Measurements from ENCODE around the gene MEGF11.

The MEGF11 gene

DNA sequence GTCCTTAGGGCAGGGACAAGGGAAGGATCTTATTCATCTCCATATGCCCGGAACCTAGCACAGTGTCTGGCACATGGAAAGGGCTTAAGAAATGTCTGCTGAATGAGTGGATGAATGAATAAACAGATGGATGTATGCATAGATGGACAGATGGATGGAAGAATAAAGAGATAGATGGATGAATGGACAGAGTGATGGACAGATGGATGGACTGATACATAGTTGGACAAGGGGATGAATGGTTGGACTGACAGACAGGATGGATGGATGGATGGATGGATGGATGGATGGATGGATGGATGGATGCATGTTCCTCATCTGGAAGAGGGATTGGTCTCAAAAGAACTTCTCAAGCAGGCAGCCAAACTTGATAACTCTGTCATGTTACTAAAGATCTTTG lies 177.6 kb downstream of the MEGF11 start:
- Mint-ChIP-seq H3K4me3 (no peak overlapping the region), H3K27ac (no peak overlapping the region), H3K36me3 (ENCODE audit: insufficient read depth) (no peaks in the 10 kb centered on the region), H3K9me3 (no peaks in the 10 kb centered on the region), H3K4me1 (ENCODE audit: low read depth in 2 of 2) (no peaks in the 10 kb centered on the region), H3K27me3 (peaks cover 52 to 82% of the 10 kb centered on the region in 2 donors)
- DNase-seq (no peak), ATAC-seq (replicated peaks) (no peak)

DNA sequence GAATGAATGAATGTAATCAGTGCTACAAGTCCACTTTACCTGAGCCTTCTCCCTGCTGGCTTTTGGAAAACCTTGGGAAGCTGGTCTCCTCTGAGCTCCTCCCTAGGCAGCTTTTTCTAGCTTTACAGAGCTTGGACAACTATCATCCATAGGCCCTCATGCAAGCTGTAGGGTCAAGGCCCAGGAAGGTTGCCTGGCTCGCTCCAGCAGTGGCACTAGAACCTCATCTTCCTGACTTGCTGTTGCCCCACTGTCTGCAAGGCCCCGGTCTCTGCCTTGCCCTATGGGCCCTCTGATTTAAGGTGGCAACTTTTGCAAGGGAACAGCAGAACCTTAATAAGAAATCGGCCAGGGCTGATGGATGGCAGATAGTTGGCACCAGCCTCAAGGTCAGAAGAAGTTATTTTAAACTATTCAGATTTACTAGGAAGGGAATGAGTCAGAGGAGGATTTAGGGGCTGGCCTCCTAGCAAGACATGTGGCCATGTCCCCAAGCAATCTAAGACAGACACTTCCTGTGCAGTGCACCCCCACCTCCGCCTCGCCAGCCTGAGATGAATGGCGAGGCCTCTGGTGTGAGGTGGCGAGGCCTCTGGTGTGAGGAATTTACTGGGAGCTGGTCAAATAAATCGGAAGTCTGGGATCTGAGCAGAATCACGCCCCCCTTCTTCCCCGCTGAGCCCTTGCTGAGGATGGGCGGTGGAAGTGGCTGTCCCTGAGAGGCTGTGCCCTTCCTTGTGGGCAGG lies 180.8 kb downstream of the MEGF11 start:
- H3K4me1 Mint-ChIP-seq (ENCODE audit: low read depth in 2 of 2) = no peaks in the 10 kb centered on the region
- peaks cover 38 to 54% of the 10 kb centered on the region in 2 donors for H3K27me3 Mint-ChIP-seq
- H3K36me3 Mint-ChIP-seq (ENCODE audit: insufficient read depth) = no peaks in the 10 kb centered on the region
- ATAC-seq (replicated peaks) = no peak
- peak overlapping the region in 1 of 2 donors; percentile 11 for H3K27ac Mint-ChIP-seq
- DNase-seq = no peak
- no peaks in the 10 kb centered on the region for H3K9me3 Mint-ChIP-seq
- no peak overlapping the region for H3K4me3 Mint-ChIP-seq

DNA sequence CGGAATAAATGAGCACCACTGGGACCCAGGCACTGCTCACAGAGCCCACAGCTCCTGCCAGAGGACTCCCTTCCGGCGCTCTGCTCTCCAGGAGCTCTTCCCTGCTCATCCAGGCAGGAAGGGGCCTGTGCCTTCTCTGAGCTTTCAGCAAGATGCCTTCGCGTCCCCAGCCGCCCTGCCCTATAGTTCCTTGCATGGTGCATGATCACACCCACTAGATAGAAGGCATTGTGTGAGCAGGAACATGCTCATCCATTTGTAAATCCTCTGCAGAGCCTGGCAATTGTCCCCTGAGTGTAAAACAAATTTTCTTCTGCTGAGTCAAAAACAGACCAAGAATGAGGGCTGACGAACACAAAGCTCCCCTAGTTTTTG lies 181.6 kb downstream of the MEGF11 start:
- Mint-ChIP-seq H3K27ac (no peak overlapping the region), H3K4me3 (no peak overlapping the region), H3K36me3 (ENCODE audit: insufficient read depth) (no peaks in the 10 kb centered on the region), H3K9me3 (no peaks in the 10 kb centered on the region), H3K4me1 (ENCODE audit: low read depth in 2 of 2) (no peaks in the 10 kb centered on the region), H3K27me3 (peaks cover 29 to 45% of the 10 kb centered on the region in 2 donors)
- DNase-seq = no peak
- no peak for ATAC-seq (replicated peaks)

DNA sequence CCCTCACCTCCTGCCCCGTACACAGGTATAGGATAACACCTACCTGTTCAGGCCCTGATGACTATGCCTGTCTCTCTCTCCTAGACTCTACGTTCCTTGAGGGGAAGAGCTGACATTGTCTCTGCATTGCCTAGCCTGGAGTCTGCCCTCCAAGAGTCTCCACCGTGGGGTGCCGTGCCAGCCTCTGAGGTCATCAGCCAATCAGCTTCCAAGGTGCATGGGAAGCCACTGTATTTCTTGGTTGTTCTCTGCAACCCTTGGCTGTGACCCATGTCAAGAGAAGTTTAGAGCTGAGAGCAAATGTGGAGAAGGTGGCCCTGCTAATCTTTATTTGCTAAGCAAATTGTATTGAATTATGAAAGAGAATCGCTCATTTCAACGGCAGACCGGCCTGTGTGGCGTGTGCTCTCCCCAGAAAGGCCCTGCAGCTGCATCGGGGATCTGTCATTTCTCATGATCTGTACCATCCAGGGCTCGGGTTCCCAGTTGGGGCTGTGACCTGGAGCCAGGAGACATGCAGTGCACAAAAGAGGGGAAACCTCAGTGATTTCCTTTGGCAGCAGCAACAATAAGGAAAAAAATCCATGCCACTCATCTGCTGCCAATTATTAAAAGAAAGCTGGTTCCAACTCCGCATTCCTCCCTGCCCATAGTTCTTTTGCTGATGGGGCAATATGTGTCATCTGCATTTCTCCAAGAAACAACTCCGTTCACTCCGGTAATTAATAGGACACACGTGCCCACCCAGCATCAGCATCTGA lies 182.2 kb downstream of the MEGF11 start:
- no peak overlapping the region for H3K4me3 Mint-ChIP-seq
- no peak overlapping the region for H3K27ac Mint-ChIP-seq
- ATAC-seq (replicated peaks) (no peak), DNase-seq (no peak)
- no peaks in the 10 kb centered on the region for H3K9me3 Mint-ChIP-seq
- H3K4me1 Mint-ChIP-seq (ENCODE audit: low read depth in 2 of 2) = no peaks in the 10 kb centered on the region
- H3K27me3 Mint-ChIP-seq = peaks cover 24 to 40% of the 10 kb centered on the region in 2 donors
- no peaks in the 10 kb centered on the region for H3K36me3 Mint-ChIP-seq (ENCODE audit: insufficient read depth)

DNA sequence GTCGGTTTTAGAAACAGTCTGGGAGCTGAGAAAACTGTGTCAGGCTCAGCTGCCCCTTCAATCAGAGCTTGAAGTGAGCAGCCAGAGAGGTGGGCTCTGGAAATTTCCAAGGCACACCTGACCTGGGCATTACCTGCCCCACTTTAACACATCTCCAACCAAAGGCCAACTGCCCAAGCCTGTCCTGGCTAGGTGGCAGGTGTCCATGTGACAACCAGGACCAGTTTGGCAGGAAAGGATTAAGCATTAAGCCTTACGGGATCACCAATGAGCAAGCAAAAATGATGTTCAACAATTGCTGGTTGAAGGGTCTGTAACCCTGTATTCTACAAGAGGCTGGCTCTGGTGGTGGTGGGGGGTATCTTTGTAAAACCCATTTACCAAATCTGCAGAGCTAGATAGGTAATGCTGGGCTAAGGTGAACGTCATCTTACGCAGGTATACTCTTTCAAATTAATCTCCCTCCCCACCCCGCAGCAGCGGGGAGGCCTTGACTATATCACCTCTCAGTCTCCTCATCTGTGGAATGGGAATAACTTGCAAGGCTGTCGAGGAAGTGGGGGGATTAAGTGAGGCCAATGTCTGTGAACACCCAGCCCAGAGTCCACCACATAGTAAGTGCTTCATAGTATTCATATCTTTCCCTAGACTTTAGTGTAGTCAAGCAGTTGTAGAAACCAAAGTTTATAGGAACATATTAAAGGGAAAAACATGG lies 183.2 kb downstream of the MEGF11 start:
- no peaks in the 10 kb centered on the region for H3K9me3 Mint-ChIP-seq

DNA sequence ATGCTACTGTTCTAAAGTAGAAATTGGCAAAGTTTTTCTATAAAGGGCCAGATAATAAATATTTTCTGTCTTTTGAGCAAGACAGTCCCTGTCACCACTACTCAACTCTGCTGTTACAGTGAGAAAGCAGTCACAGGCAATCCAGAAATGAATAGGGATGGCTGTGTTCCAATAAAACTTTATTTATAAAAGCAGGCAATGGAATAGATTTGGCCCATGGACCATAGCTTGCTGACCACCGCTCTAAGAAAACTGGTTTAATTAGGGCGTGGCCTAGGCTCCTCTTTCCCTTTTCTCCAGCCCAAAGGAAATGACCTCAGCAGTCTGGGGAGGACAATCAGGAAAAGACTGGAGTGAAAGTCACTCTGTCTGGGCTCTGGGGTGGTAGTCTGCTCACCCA lies 183.8 kb downstream of the MEGF11 start:
- ATAC-seq (replicated peaks) (no peak), DNase-seq (no peak)
- Mint-ChIP-seq H3K27ac (no peak overlapping the region), H3K36me3 (ENCODE audit: insufficient read depth) (no peaks in the 10 kb centered on the region), H3K4me1 (ENCODE audit: low read depth in 2 of 2) (no peaks in the 10 kb centered on the region), H3K27me3 (peaks cover 21 to 40% of the 10 kb centered on the region in 2 donors), H3K9me3 (no peaks in the 10 kb centered on the region), H3K4me3 (no peak overlapping the region)

More for the DNA sequence above, 183.2 kb downstream of the MEGF11 start:
- Mint-ChIP-seq H3K36me3 (ENCODE audit: insufficient read depth) (no peaks in the 10 kb centered on the region), H3K4me3 (no peak overlapping the region), H3K4me1 (ENCODE audit: low read depth in 2 of 2) (no peaks in the 10 kb centered on the region), H3K27ac (no peak overlapping the region), H3K27me3 (peaks cover 17 to 36% of the 10 kb centered on the region in 2 donors)
- DNase-seq (no peak), ATAC-seq (replicated peaks) (no peak)

DNA sequence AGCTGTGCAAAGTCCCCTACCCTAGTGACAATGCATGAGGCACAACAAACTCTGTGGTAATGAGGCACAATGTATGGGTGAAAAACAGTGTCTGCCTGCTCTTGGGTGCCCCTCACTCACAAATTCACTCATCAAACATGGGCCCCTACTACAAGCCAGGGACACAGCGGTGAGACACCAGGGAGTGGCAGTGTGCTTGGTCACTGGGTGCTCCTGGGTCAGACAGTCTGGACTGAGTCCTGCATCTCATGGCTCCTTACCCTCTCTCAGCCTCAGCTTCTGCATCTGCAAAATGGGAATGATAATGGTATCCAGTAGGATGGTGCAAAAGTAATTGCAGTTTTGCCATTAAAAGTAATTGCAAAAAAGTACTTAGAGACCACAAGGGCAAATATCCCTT lies 184.7 kb downstream of the MEGF11 start:
- ATAC-seq (replicated peaks) (no peak), DNase-seq (no peak)
- peaks cover 17 to 47% of the 10 kb centered on the region in 2 donors for H3K27me3 Mint-ChIP-seq

DNA sequence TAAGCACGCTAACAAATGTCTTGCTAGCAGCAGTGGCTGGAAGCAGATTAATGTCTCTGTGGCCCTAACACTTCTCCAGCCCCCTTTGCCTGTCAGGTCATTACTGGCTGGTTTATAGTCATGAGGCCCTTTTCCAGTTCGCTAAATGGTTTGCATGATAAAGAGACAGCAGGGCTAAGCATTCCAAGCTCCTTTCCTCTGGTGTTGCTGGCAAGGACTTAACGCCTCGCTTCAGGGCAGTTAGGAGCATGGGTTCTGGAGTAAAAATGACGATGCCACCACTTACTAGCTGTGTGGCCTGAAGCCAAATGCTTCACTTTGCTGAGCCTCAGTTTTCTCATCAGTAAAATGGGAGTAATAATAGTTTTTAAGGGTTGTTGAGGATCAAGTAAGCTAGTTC lies 185.9 kb downstream of the MEGF11 start:
- no peak for ATAC-seq (replicated peaks)

More for the DNA sequence above, 184.7 kb downstream of the MEGF11 start:
- no peaks in the 10 kb centered on the region for H3K36me3 Mint-ChIP-seq (ENCODE audit: insufficient read depth)
- no peak overlapping the region for H3K4me3 Mint-ChIP-seq
- H3K9me3 Mint-ChIP-seq = no peaks in the 10 kb centered on the region
- no peaks in the 10 kb centered on the region for H3K4me1 Mint-ChIP-seq (ENCODE audit: low read depth in 2 of 2)
- H3K27ac Mint-ChIP-seq = no peak overlapping the region

DNA sequence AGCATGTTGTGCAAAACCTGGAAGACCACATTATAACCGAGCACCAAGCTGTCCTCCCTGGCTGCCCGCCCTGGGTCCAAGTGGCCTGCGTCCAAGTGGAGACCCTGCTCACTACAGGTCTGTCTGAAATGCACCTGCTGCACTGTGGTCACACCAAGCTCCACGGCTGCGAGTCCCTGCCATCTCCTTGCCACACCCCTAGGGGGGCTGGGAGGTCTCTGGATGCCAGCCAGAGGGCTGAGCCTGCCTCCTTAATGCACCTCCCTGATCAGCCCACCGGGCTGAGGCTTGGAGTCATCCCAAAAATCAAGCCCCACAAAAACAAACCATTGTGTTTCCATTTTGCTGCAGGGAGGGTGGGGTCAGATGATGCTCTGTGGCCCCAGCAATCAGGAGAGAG lies 187.1 kb downstream of the MEGF11 start:
- H3K27ac Mint-ChIP-seq = no peak overlapping the region
- no peak for DNase-seq
- no peaks in the 10 kb centered on the region for H3K4me1 Mint-ChIP-seq (ENCODE audit: low read depth in 2 of 2)
- H3K9me3 Mint-ChIP-seq = no peaks in the 10 kb centered on the region
- no peak for ATAC-seq (replicated peaks)
- H3K4me3 Mint-ChIP-seq = no peak overlapping the region
- H3K36me3 Mint-ChIP-seq (ENCODE audit: insufficient read depth) = no peaks in the 10 kb centered on the region
- H3K27me3 Mint-ChIP-seq = peaks cover 4 to 40% of the 10 kb centered on the region in 2 donors

More for the DNA sequence above, 185.9 kb downstream of the MEGF11 start:
- Mint-ChIP-seq H3K4me3 (no peak overlapping the region), H3K27ac (no peak overlapping the region), H3K36me3 (ENCODE audit: insufficient read depth) (no peaks in the 10 kb centered on the region), H3K27me3 (peaks cover 10 to 48% of the 10 kb centered on the region in 2 donors), H3K4me1 (ENCODE audit: low read depth in 2 of 2) (no peaks in the 10 kb centered on the region), H3K9me3 (no peaks in the 10 kb centered on the region)
- no peak for DNase-seq

DNA sequence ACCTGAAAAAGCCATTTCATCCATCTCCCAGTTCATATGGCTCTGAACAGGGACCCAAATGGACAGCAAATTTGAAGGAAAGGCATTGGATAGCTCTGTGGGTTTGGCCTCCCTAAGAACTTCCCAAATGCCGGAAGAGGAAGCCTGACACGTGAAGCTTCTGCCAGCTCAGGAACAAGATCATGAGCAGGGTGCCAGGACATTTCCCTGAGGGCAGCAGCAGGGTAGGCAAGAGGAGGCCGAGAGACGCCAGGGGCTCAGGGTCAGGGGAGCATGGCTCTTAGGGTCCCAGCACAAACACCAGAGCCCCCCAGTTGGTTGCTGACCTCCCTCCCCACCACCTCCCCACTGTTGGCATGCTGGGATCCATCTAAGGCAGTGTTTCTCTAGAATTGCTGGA lies 187.5 kb downstream of the MEGF11 start:
- no peak overlapping the region for H3K27ac Mint-ChIP-seq
- ATAC-seq (replicated peaks) (no peak), DNase-seq (no peak)
- no peaks in the 10 kb centered on the region for H3K36me3 Mint-ChIP-seq (ENCODE audit: insufficient read depth)
- H3K9me3 Mint-ChIP-seq = no peaks in the 10 kb centered on the region
- H3K27me3 Mint-ChIP-seq = peaks cover 4 to 41% of the 10 kb centered on the region in 2 donors
- H3K4me1 Mint-ChIP-seq (ENCODE audit: low read depth in 2 of 2) = no peaks in the 10 kb centered on the region
- H3K4me3 Mint-ChIP-seq = no peak overlapping the region

DNA sequence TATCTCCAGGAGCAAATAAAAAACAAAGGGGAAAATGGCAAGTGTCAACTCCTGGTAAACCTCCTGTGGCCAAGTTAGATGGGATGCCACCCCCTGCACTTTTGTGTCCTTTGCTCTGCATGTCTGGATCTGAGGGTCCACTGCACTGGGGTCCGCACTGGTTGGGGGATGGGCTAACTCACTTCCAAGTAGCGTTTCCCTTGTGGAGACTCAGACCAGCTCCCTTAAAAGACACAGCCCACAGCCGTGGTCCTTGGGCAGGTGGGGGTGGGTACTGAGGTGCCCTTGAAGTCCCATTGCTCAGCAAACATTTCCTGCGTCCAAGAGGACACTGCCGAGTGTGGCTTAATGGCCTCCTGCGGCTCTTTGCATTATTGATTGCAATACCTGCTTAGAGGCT lies 188.2 kb downstream of the MEGF11 start:
- ATAC-seq (replicated peaks) = no peak
- Mint-ChIP-seq H3K4me1 (ENCODE audit: low read depth in 2 of 2) (no peaks in the 10 kb centered on the region), H3K4me3 (no peak overlapping the region), H3K27ac (no peak overlapping the region), H3K27me3 (peaks cover 10 to 48% of the 10 kb centered on the region in 2 donors), H3K9me3 (no peaks in the 10 kb centered on the region), H3K36me3 (ENCODE audit: insufficient read depth) (no peaks in the 10 kb centered on the region)
- no peak for DNase-seq

DNA sequence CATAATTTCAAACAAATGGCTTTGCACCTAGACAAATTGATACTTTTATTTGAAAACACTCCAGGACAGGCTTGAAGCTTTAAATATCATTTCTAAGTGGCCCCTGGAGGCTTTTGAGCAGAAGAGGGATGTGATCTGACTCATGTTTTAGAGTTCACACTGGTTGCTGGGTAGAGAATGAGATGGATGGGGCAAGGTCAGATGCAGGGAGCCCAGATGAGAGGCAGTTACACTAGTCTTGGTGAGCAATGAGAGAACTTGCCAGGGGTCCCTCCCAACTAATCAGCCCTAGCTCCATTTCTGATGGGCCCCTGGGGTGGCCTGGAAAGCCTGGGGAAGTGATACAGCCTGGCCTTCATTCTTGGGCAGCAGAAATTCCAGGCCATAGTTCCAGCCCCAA lies 190.4 kb downstream of the MEGF11 start:
- Mint-ChIP-seq H3K27ac (no peak overlapping the region), H3K27me3 (peaks cover 25 to 70% of the 10 kb centered on the region in 2 donors), H3K36me3 (ENCODE audit: insufficient read depth) (no peaks in the 10 kb centered on the region), H3K4me3 (no peak overlapping the region), H3K4me1 (ENCODE audit: low read depth in 2 of 2) (no peaks in the 10 kb centered on the region), H3K9me3 (no peaks in the 10 kb centered on the region)
- ATAC-seq (replicated peaks) (no peak), DNase-seq (no peak)

DNA sequence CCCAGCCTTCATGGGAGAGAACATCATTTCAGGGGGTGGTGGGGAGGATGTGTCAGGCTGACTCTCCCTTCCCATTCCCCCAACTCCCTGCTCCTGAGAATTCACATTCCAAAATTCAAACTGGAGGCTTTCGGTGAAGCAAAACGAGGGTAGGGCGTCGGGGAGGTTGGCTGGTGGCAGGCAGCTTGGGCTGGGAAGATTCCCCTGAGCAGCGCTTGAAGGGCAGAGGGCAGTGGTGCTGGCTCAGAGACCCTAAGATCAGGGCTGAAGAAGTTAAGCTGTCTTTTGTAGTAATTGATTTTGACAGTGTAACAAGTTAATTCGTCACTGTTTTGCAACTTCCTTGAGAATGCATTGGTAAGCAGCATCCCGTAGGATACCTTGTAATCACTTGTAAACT lies 196.5 kb downstream of the MEGF11 start:
- H3K4me3 Mint-ChIP-seq = no peak overlapping the region
- H3K9me3 Mint-ChIP-seq = no peaks in the 10 kb centered on the region
- no peaks in the 10 kb centered on the region for H3K36me3 Mint-ChIP-seq (ENCODE audit: insufficient read depth)
- peaks cover 35 to 54% of the 10 kb centered on the region in 2 donors for H3K27me3 Mint-ChIP-seq
- DNase-seq = no peak
- no peaks in the 10 kb centered on the region for H3K4me1 Mint-ChIP-seq (ENCODE audit: low read depth in 2 of 2)
- ATAC-seq (replicated peaks) = no peak
- no peak overlapping the region for H3K27ac Mint-ChIP-seq
